Smooth muscle cell (in vitro differentiated cells): ENCODE data around the gene ADAM17. TPM values are rescaled to one million over a fixed set of nuclear protein-coding genes. Genes with fewer than 3 reads are reported as not detected.

ENCODE experiments used
- DNase-seq: peaks from one replicate; lab custom pipeline; 2025; ENCODE audit not compliant: unreplicated experiment; lab: John Stamatoyannopoulos, UW
- H2AFZ ChIP-seq: fragments of 200-600 bp; sonication (generic); 2 replicates; pipeline ENCODE4 v1.6.0; 2016; ENCODE audit warnings: antibody characterized with exemption, low read depth, mild to moderate bottlenecking
- H3F3A ChIP-seq: fragments of 200-600 bp; sonication (generic); 2 replicates; pipeline ENCODE4 v1.6.0; 2017; ENCODE audit warnings: antibody characterized with exemption, low read depth
- H3K27ac ChIP-seq: fragments of 200-600 bp; sonication (generic); 2 replicates; pipeline ENCODE4 v1.5.1; 2016; ENCODE audit warnings: low read depth, mild to moderate bottlenecking
- H3K27me3 ChIP-seq: fragments of 200-600 bp; sonication (generic); 2 replicates; pipeline ENCODE4 v1.6.1; 2016; ENCODE audit warnings: low read depth, mild to moderate bottlenecking
- H3K36me3 ChIP-seq: fragments of 200-600 bp; sonication (generic); 2 replicates; pipeline ENCODE4 v1.5.1; 2016; ENCODE audit warnings: low read depth
- H3K4me1 ChIP-seq: fragments of 200-600 bp; sonication (generic); 2 replicates; pipeline ENCODE4 v1.5.1; 2016; ENCODE audit warnings: low read depth
- H3K4me2 ChIP-seq: fragments of 200-600 bp; sonication (generic); 2 replicates; pipeline ENCODE4 v1.6.0; 2016; ENCODE audit warnings: mild to moderate bottlenecking
- H3K4me3 ChIP-seq: fragments of 200-600 bp; sonication (generic); 2 replicates; pipeline ENCODE4 v1.5.1; 2016; ENCODE audit warnings: mild to moderate bottlenecking
- H3K79me2 ChIP-seq: fragments of 200-600 bp; sonication (generic); 2 replicates; pipeline ENCODE4 v1.6.0; 2016; ENCODE audit warnings: low read depth, mild to moderate bottlenecking
- H3K9ac ChIP-seq: fragments of 200-600 bp; sonication (generic); 2 replicates; pipeline ENCODE4 v1.6.0; 2016; ENCODE audit warnings: low read depth
- H3K9me3 ChIP-seq: fragments of 200-600 bp; sonication (generic); replicated peaks from 2 replicates; pipeline ENCODE4 v1.5.1; 2016; ENCODE audit warnings: low read depth
- H4K20me1 ChIP-seq: fragments of 200-600 bp; sonication (generic); 2 replicates; pipeline ENCODE4 v1.6.0; 2016; ENCODE audit warnings: low read depth
- CTCF ChIP-seq: fragments of 200-600 bp; sonication (generic); IDR thresholded peaks from 2 replicates; pipeline ENCODE4 v1.5.1; 2017; ENCODE audit warnings: borderline replicate concordance, mild to moderate bottlenecking, antibody characterized with exemption; ENCODE audit not compliant: insufficient read depth, poor library complexity, severe bottlenecking
- WGBS: methylation state at CpG from one replicate; pipeline ENCODE4 v1.1.7; 2016; ENCODE audit warnings: low lambda C conversion rate; 5-methylcytosine and 5-hydroxymethylcytosine counted together
- polyA plus RNA-seq: library from polyadenylated mRNA; unstranded; fragments of >200 nt; fragmentation: Nextera tagmentation; extraction: Ambion mirVana; gene quantifications from 2 replicates; pipeline ENCODE4 v1.2.1, GENCODE V29; 2016
- total RNA-seq: library from RNA; depleted of rRNA; stranded (reverse); fragments of >200 nt; gene quantifications from 2 replicates; pipeline ENCODE4 v1.2.3, GENCODE V29; 2014

Gene ADAM17
- total and polyA plus RNA-seq, 2 experiments from 2014 or later = 8.9 to 18.3 TPM

GRCh38 chr2:9441556-9441955 is 114.1 kb downstream of the ADAM17 start:
- WGBS = 59% methylated on average over 3 of the region's 3 CpGs
- H3K9ac ChIP-seq = no peak overlapping the region
- H3K4me2 ChIP-seq = no peak overlapping the region
- no peaks in the 10 kb centered on the region for H3K4me1 ChIP-seq
- no peak for DNase-seq
- no peaks in the 10 kb centered on the region for H3K9me3 ChIP-seq
- no peak overlapping the region for H2AFZ ChIP-seq
- no peaks in the 10 kb centered on the region for H3F3A ChIP-seq
- H3K27ac ChIP-seq = no peak overlapping the region
- no peaks in the 10 kb centered on the region for H4K20me1 ChIP-seq
- H3K79me2 ChIP-seq = no peaks in the 10 kb centered on the region
- peaks cover 23% of the 10 kb centered on the region for H3K36me3 ChIP-seq
- H3K4me3 ChIP-seq = no peak overlapping the region
- H3K27me3 ChIP-seq = no peaks in the 10 kb centered on the region
- no peak for TF ChIP-seq CTCF

- Histone ChIP-seq H3K27ac (peak overlapping the region; percentile 81), H3F3A (no peaks in the 10 kb centered on the region), H3K9ac (no peak overlapping the region), H2AFZ (no peak overlapping the region), H3K9me3 (no peaks in the 10 kb centered on the region), H3K36me3 (peaks cover 23% of the 10 kb centered on the region), H3K4me2 (peak overlapping the region; percentile 3), H3K4me1 (no peaks in the 10 kb centered on the region), H3K79me2 (no peaks in the 10 kb centered on the region), H3K27me3 (no peaks in the 10 kb centered on the region), H4K20me1 (no peaks in the 10 kb centered on the region), H3K4me3 (no peak overlapping the region)
- TF ChIP-seq CTCF = no peak
- no peak for DNase-seq
- 77% methylated on average over 1 of the region's 1 CpG for WGBS
These were observed 115.4 kb downstream of the ADAM17 start for GRCh38 chr2:9440058-9440727.

GRCh38 chr2:9439536-9439935 is 116.1 kb downstream of the ADAM17 start:
- TF ChIP-seq CTCF = no peak

More at GRCh38 chr2:9439536-9439935, 116.1 kb downstream of the ADAM17 start:
- H3K4me1 ChIP-seq = no peaks in the 10 kb centered on the region
- no peaks in the 10 kb centered on the region for H3K27me3 ChIP-seq
- no peak overlapping the region for H3K4me3 ChIP-seq
- H3F3A ChIP-seq = no peaks in the 10 kb centered on the region
- H3K27ac ChIP-seq = peak overlapping the region; percentile 81
- H3K36me3 ChIP-seq = peaks cover 23% of the 10 kb centered on the region
- H3K9ac ChIP-seq = no peak overlapping the region
- no peaks in the 10 kb centered on the region for H4K20me1 ChIP-seq
- H3K79me2 ChIP-seq = no peaks in the 10 kb centered on the region
- H2AFZ ChIP-seq = no peak overlapping the region
- H3K4me2 ChIP-seq = peak overlapping the region; percentile 3
- 49% methylated on average over 1 of the region's 1 CpG for WGBS
- no peaks in the 10 kb centered on the region for H3K9me3 ChIP-seq
- no peak for DNase-seq

Other genes with a start within 250 kb of the ADAM17 start
- gene ITGB1BP1, start 132.3 kb downstream of the ADAM17 start, total RNA-seq = 40.2 and 53.9 TPM in 2 replicates
- gene ITGB1BP1, start 132.3 kb downstream of the ADAM17 start, polyA plus RNA-seq = 138 and 142 TPM in 2 replicates
- 42.7 and 52.6 TPM in 2 replicates for gene CPSF3, start 132.2 kb downstream of the ADAM17 start, total RNA-seq
- 30.1 and 30.3 TPM in 2 replicates for gene CPSF3, start 132.2 kb downstream of the ADAM17 start, polyA plus RNA-seq
- 40.8 and 61.5 TPM in 2 replicates for gene IAH1, start 81.3 kb downstream of the ADAM17 start, total RNA-seq
- 73.7 and 90.8 TPM in 2 replicates for gene IAH1, start 81.3 kb downstream of the ADAM17 start, polyA plus RNA-seq
- gene YWHAQ, start 75.2 kb upstream of the ADAM17 start, total RNA-seq = 376 and 417 TPM in 2 replicates
- gene YWHAQ, start 75.2 kb upstream of the ADAM17 start, polyA plus RNA-seq = 300 and 324 TPM in 2 replicates